22Rv1 (cell line): Measurements from ENCODE around the gene WDR35.
"Not testable (repeated sequence)": the region's sequence is repeated elsewhere in the genome, so short reads cannot be mapped to it uniquely, and the experiment has no call there.

Experiments used
- H3K27ac ChIP-seq: fragments of 450-650 bp; 2 replicates; pipeline ENCODE4 v1.5.1; 2017
- CTCF ChIP-seq: fragments of 450-650 bp; IDR thresholded peaks from 2 replicates; pipeline ENCODE4 v1.5.1; 2017; ENCODE audit warnings: mild to moderate bottlenecking
- ZFX ChIP-seq: fragments of 450-650 bp; IDR thresholded peaks from 2 replicates; pipeline ENCODE4 v1.6.1; 2017; ENCODE audit warnings: antibody characterized with exemption, borderline replicate concordance

WDR35 gene

GRCh38 chr2:19899985-19900930 lies 89.6 kb downstream of the WDR35 start:
- no peak for TF ChIP-seq ZFX
- no peak for TF ChIP-seq CTCF
- peak overlapping the region; percentile 89 for H3K27ac ChIP-seq

GRCh38 chr2:19898592-19899329 lies 91.1 kb downstream of the WDR35 start:
- H3K27ac ChIP-seq = no peak overlapping the region
- TF ChIP-seq CTCF = no peak
- TF ChIP-seq ZFX = no peak

DNA sequence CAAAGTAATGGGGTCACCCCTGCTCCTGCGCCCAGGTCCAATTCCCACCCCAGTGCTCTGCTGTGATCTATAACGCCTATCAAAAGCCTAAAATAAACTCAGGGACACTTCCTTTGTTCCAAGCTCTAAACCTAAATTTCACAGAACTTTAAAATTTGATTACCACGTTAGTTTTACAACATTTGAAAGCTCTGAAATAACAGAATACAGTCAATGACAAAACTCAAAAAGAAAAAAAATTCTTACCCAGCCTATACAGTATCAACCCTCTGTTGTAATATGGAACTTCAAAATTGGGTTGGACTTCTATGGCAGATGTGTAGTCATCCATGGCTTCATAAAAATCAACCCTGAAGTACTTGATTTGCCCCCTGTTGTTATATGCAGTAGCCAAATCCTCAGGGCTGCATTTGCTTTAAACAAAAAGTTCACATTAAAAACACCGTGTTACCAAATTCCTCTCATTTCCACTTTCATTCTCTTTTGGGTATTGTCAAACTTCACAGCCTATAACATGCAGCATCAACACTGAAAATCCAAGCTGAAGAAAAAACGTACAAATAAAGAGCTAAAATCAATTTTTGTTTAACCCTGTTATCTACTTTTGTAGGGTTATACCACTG lies 92.2 kb downstream of the WDR35 start:
- H3K27ac ChIP-seq = no peak overlapping the region

GRCh38 chr2:19895535-19895934 lies 94.4 kb downstream of the WDR35 start:
- H3K27ac ChIP-seq = no peak overlapping the region

More for the DNA sequence above, 92.2 kb downstream of the WDR35 start:
- TF ChIP-seq ZFX = no peak
- no peak for TF ChIP-seq CTCF

DNA sequence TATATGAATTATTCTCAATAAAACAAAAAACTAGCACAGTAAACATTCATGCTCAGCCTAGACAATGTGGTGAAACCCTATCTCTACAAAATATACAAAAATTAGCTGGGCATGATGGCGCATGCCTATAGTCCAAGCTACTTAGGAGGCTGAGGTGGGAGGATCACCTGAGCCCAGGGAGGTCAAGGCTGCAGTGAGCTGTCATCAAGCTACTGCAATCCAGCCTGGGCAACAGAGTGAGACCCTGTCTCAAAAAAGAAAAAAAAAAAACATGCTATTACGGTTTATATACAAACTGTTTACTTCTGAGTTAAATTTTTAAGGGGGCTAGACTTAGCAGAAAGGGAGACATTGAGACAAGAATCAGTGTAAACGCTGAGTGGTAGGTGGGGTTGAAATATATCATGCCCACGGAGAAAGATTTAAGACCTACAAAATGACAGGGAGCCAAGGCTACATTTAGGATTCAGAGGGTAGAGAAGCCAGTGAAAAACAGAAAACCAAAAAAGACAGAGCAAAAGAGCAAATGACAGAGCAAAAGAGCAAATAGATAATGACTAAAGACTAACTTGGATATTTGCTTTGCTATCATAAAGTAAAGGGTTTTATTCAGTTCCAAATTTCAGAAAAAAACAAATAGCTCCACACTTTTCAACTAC lies 95.6 kb downstream of the WDR35 start:
- TF ChIP-seq CTCF (no peak), ZFX (no peak)
- H3K27ac ChIP-seq = no peak overlapping the region

More at GRCh38 chr2:19895535-19895934, 94.4 kb downstream of the WDR35 start:
- TF ChIP-seq ZFX (no peak), CTCF (no peak)

- TF ChIP-seq CTCF (no peak), ZFX (no peak)
Measured at GRCh38 chr2:19893520-19894133, 96.3 kb downstream of the WDR35 start.

DNA sequence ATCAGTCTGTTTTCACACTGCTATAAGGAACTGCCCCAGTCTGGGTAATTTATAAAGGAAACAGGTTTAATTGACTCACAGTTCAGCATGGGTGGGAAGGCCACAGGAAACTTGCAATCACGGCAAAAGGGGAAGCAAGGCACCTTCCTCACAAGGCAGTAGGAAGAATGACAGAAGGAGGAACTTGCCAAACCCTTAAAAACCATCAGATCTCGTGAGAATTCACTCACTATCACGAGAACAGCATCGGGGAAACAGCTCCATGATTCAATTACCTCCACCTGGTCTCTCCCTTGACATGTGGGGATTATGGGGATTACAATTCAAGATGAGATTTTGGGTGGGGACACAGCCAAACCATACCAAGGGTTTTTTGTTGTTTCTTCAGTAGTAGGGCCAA lies 97.9 kb downstream of the WDR35 start:
- H3K27ac ChIP-seq = not testable (repeated sequence)

More at GRCh38 chr2:19893520-19894133, 96.3 kb downstream of the WDR35 start:
- H3K27ac ChIP-seq = no peak overlapping the region
